GM21529 (cell line): ENCODE measurements around the gene HMX1.

Source experiments
- ATAC-seq: cut with Tn5 transposase; IDR thresholded peaks from one replicate; pipeline ENCODE4 v1.9.1; 2021; ENCODE audit not compliant: unreplicated experiment

HMX1 gene

DNA sequence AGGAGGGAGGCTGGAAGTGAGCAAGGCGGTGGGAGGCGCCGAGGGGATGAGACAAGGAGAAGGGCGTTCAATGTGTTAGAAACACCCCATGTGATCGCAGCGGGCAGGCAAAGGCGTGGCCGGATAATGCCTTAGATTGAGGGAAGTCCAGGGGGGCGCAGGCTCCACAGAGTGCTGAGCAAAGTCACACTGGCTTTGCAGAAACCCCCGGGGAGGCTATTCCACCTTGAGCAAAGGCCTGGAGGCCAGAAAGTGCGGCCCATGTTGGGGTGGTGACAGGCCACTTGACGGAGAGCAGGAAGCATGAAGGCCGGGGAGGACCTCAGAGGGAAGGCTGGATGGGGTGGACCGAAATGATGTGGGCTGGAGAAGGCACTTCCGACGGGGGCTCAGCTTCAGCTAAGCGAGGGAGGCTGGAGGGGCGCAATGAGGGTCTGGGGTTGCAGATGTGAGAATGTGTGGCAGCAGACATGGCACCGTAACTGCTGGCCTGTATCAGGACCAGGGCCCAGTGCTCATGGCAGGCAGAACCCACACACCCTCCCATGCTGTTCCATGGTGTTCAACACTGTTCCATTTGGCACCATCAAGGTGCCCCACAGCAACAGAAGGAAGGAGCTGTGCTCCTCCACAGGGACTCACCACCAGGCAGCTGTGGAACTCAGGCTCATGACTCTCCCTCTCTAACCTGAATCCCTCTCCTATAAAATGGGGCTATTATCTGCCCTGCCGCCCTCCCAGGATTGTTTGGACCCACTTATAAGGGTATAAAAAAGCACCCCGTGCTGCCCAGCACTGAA lies 50.3 kb downstream of the HMX1 start:
- ATAC-seq = no peak

DNA sequence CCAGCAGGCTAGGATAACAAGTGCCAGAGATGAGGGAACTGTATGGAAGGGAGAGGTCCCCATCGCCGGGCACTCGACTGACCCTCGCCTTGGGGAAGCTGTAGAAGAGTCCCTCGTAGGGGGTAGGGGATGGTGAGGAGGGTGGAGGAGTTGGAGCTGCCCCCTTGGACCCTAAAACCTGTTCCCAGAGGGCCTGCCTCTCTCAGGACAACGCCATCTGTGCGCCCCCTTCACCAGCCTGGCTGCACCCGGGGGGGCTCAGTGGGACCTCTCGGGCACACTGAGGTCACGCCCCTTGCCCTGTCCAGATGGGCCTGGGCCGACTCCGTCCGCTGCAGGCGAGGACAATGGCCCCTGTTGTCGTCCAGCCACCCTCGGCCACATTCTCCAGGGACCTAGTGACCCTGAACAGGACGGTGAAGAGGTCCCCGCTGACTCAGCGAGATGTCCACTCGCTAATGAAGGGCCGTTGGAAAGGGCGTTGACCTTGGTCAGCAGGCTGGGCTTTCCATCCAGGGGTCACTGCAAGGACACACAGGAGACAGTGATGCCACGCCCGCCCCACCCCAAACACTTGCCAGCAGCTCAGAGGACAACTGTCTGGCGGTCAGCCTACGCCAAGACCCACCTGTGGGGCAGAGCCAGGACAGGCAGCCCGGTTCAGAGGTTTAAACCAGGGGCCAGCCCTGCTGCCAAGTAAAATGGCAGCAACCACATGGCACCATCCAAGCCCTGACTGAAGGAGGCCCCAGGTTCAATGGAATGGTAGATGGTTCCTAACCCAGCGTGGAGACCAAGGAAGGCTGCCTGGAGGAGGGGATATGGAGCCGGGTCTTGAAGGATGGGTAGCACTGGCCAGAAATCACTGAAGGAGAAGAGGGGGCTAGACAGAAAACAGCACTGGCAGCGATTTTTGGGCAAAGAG lies 51.2 kb downstream of the HMX1 start:
- no peak for ATAC-seq

DNA sequence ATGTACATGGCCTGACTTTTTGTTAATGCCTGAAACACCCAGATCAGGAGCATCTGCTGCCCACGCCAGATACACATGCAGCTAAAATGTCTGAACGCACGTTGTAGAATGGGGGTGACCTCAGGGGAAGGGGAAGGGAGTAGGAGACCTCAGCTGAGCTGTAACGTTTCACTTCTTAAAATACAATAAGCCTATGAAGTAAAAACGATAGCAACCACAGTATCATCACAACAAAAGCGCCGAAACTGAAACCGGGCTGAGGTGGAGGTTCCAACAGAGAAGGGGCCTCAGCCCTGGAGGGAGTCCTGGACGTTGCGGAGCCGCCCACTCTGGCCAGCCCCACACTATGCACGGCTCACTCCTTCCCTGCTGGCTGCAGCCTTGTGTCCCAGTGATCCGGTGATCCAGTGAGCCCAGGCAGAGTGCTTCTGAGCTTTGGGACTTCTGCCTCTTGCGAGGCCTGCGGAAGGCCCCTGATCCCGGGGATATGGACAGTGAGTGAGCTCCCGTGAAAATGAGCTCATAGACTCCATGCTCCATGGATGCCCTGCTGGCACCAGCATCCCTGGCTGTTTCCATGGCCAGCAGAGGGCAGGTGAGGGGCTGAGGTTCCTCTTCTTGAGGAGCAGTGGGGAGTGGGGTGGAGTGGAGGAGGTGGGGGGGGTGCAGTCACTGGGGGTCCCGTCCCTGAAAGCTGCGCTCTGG lies 52.0 kb downstream of the HMX1 start:
- ATAC-seq = no peak

- no peak for ATAC-seq
Observed at GRCh38 chr4:8819019-8819418, 52.6 kb downstream of the HMX1 start.

GRCh38 chr4:8818063-8818881 lies 53.4 kb downstream of the HMX1 start:
- no peak for ATAC-seq

DNA sequence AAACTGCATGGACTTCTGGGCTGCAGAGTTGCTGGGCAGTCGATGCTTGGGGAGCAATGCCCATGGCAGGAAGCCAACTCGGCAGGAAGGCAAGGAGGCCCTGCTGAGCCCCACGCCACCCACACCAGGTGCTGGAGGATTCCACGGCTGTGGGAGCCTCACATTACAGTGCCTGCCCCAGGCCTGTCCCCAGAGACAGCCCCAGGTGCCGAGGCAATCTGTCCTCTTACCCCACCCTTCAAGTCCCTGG lies 53.9 kb downstream of the HMX1 start:
- ATAC-seq = no peak

- ATAC-seq = no peak
Observed at GRCh38 chr4:8817096-8817812, 54.4 kb downstream of the HMX1 start.
